ENCODE measurements around the gene KIF18B.

Gene KIF18B

GRCh38 chr17:44904001-44904984 lies 43.3 kb downstream of the KIF18B start:
- no peak for DNase-seq

- DNase-seq: no peak
Measured at GRCh38 chr17:44903012-44903685, 44.4 kb downstream of the KIF18B start.

- DNase-seq: no peak
Measured at GRCh38 chr17:44902135-44902760, 45.3 kb downstream of the KIF18B start.

GRCh38 chr17:44901411-44901921 lies 46.1 kb downstream of the KIF18B start:
- peak; percentile 24 to 26 for DNase-seq

GRCh38 chr17:44900894-44901293 lies 46.7 kb downstream of the KIF18B start:
- DNase-seq: peak in 1 of 2 experiments; percentile 35

- peak; percentile 78 to 90 for DNase-seq
Measured at GRCh38 chr17:44899074-44899782, 48.3 kb downstream of the KIF18B start, which contains the start of gene EFTUD2. EFTUD2 (minus strand) TSS chr17:44899445; CDS start chr17:44894521, 4,924 bp downstream.

- no peak for DNase-seq
Measured at GRCh38 chr17:44898768-44899073, 48.9 kb downstream of the KIF18B start.

GRCh38 chr17:44894642-44895041 lies 52.9 kb downstream of the KIF18B start:
- DNase-seq: no peak

GRCh38 chr17:44892250-44892649 lies 55.3 kb downstream of the KIF18B start:
- no peak for DNase-seq

GRCh38 chr17:44889003-44889402 lies 58.6 kb downstream of the KIF18B start:
- no peak for DNase-seq

GRCh38 chr17:44887971-44888954 lies 59.3 kb downstream of the KIF18B start:
- no peak for DNase-seq

- DNase-seq: no peak
Measured at GRCh38 chr17:44887016-44887415, 60.6 kb downstream of the KIF18B start.

GRCh38 chr17:44884941-44885340 lies 62.6 kb downstream of the KIF18B start:
- no peak for DNase-seq

GRCh38 chr17:44881145-44881544 lies 66.4 kb downstream of the KIF18B start:
- no peak for DNase-seq

GRCh38 chr17:44880062-44880461 lies 67.5 kb downstream of the KIF18B start:
- no peak for DNase-seq

- no peak for DNase-seq
Measured at GRCh38 chr17:44879376-44879775, 68.2 kb downstream of the KIF18B start.

GRCh38 chr17:44878627-44879221 lies 68.8 kb downstream of the KIF18B start:
- DNase-seq: peak in 1 of 2 experiments; percentile 13

- no peak for DNase-seq
Measured at GRCh38 chr17:44877121-44877520, 70.5 kb downstream of the KIF18B start.

- DNase-seq: no peak
Measured at GRCh38 chr17:44875761-44876160, 71.8 kb downstream of the KIF18B start.
